HepG2 (cell line): ENCODE measurements around the gene DUS3L. TPM values are rescaled to one million over a fixed set of nuclear protein-coding genes. Genes with fewer than 3 reads are reported as not detected.

Experiments used
- ATF7-NPFF ChIP-seq: sonication (generic); formaldehyde crosslinking; IDR thresholded peaks from 2 replicates; pipeline ENCODE4 v1.8.1; 2023; ENCODE audit warnings: mild to moderate bottlenecking, low read depth, missing genetic modification reagents, moderate library complexity
- HDAC1 ChIP-seq: sonication (generic); formaldehyde crosslinking; IDR thresholded peaks from 2 replicates; pipeline ENCODE4 v1.5.1; 2020; ENCODE audit warnings: mild to moderate bottlenecking, missing genetic modification reagents
- IRX3 ChIP-seq: sonication (generic); formaldehyde crosslinking; IDR thresholded peaks from 2 replicates; pipeline ENCODE4 v1.8.1; 2023; ENCODE audit warnings: mild to moderate bottlenecking, low read depth, missing genetic modification reagents, borderline replicate concordance
- KDM3A ChIP-seq: IDR thresholded peaks from 2 replicates; pipeline ENCODE4 v1.6.1; 2018; ENCODE audit warnings: low read depth, missing compliant biosample characterization
- KDM5B ChIP-seq: sonication (generic); formaldehyde crosslinking; IDR thresholded peaks from 2 replicates; pipeline ENCODE4 v1.4.0; 2020; ENCODE audit warnings: missing genetic modification reagents, mild to moderate bottlenecking, borderline replicate concordance
- MEF2D ChIP-seq: sonication (generic); formaldehyde crosslinking; IDR thresholded peaks from 2 replicates; pipeline ENCODE4 v1.5.1; 2020; ENCODE audit warnings: mild to moderate bottlenecking, missing genetic modification reagents
- SALL2 ChIP-seq: sonication (generic); formaldehyde crosslinking; IDR thresholded peaks from 2 replicates; pipeline ENCODE4 v1.8.1; 2023; ENCODE audit warnings: mild to moderate bottlenecking, missing genetic modification reagents, inconsistent platforms
- SIN3A ChIP-seq: IDR thresholded peaks from 2 replicates; pipeline ENCODE4 v1.6.1; 2011; ENCODE audit warnings: low read depth, mild to moderate bottlenecking, control low read depth, low read length, borderline replicate concordance
- SRSF1 ChIP-seq: fragments of 200-400 bp; formaldehyde crosslinking; optimal IDR thresholded peaks from 2 replicates; pipeline ENCODE3; 2017; ENCODE audit warnings: mild to moderate bottlenecking, low read depth, low read length, moderate library complexity
- TCF7L2 ChIP-seq: IDR thresholded peaks from 2 replicates; pipeline ENCODE4 v1.6.1; 2011; ENCODE audit warnings: mild to moderate bottlenecking, low read depth, low read length, moderate library complexity
- ZC3H13 ChIP-seq: sonication (generic); formaldehyde crosslinking; IDR thresholded peaks from 2 replicates; pipeline ENCODE4 v1.8.1; 2023; ENCODE audit warnings: mild to moderate bottlenecking, missing genetic modification reagents, moderate library complexity
- ZFY ChIP-seq: sonication (generic); formaldehyde crosslinking; IDR thresholded peaks from 2 replicates; pipeline ENCODE4 v1.4.0; 2020; ENCODE audit warnings: missing genetic modification reagents
- ZMYM4 ChIP-seq: sonication (generic); formaldehyde crosslinking; IDR thresholded peaks from 2 replicates; pipeline ENCODE4 v1.8.1; 2023; ENCODE audit warnings: mild to moderate bottlenecking, missing genetic modification reagents
- ZNF263 ChIP-seq: sonication (generic); formaldehyde crosslinking; IDR thresholded peaks from 2 replicates; pipeline ENCODE4 v1.4.0; 2020; ENCODE audit warnings: missing genetic modification reagents
- ZNF605 ChIP-seq: sonication (generic); formaldehyde crosslinking; IDR thresholded peaks from 2 replicates; pipeline ENCODE4 v1.8.0; 2022; ENCODE audit warnings: mild to moderate bottlenecking, missing genetic modification reagents
- ZNF784 ChIP-seq: sonication (generic); formaldehyde crosslinking; IDR thresholded peaks from 2 replicates; pipeline ENCODE4 v1.5.1; 2020; ENCODE audit warnings: missing genetic modification reagents, mild to moderate bottlenecking, borderline replicate concordance
- ZNF839 ChIP-seq: sonication (generic); formaldehyde crosslinking; IDR thresholded peaks from 2 replicates; pipeline ENCODE4 v1.4.0; 2020; ENCODE audit warnings: missing genetic modification reagents, mild to moderate bottlenecking, borderline replicate concordance
- polyA plus RNA-seq, 8 experiments: library from polyadenylated mRNA; depleted of rRNA in 3 of 8; stranded (reverse) in 7 of 8; unstranded in 1 of 8; fragments of >200 nt; fragmentation: Illumina TruSeq in 4 of 8; extraction: Trizol in 4 of 8; gene quantifications; 2 replicates each; pipeline versions ENCODE4 v1.2.1 to v1.2.3, GENCODE V29; 2011 to 2016; ENCODE audit warnings: low read depth in 4 of 8, missing spikeins in 1 of 8, mixed read lengths in 1 of 8; ENCODE audit not compliant: insufficient read depth in 1 of 8
- total RNA-seq, 5 experiments: library from RNA; depleted of rRNA; stranded (reverse); fragments of >200 nt; fragmentation: Illumina TruSeq; extraction: Trizol; gene quantifications; 2 replicates each; pipeline ENCODE4 v1.2.3, GENCODE V29; 2016; ENCODE audit warnings: low read depth in 1 of 5
- TF ChIP-seq, protein P1 (sequence below): sonication (generic); formaldehyde crosslinking; IDR thresholded peaks from 2 replicates; pipeline ENCODE4 v1.4.0; 2020; ENCODE audit warnings: missing genetic modification reagents
- TF ChIP-seq, protein P2 (sequence below), 2 experiments: sonication (generic) in 1 of 2; formaldehyde crosslinking in 1 of 2; IDR thresholded peaks; 2 replicates each; pipeline versions ENCODE4 v1.4.0 to v1.6.1; 2018 to 2020; ENCODE audit warnings: missing genetic modification reagents in 2 of 2, borderline replicate concordance in 1 of 2, low read depth in 1 of 2, mild to moderate bottlenecking in 1 of 2, missing biosample characterization in 1 of 2
- TF ChIP-seq, protein P3 (sequence below): sonication (generic); formaldehyde crosslinking; IDR thresholded peaks from 2 replicates; pipeline ENCODE4 v1.8.1; 2023; ENCODE audit warnings: mild to moderate bottlenecking, missing genetic modification reagents
- TF ChIP-seq, protein P4 (sequence below): sonication (generic); formaldehyde crosslinking; IDR thresholded peaks from 2 replicates; pipeline ENCODE4 v1.8.0; 2022; ENCODE audit warnings: mild to moderate bottlenecking, missing genetic modification reagents, moderate library complexity

Gene DUS3L
- total and polyA plus RNA-seq, 2 of the 13 experiments (the other 11 are each of a cell fraction or from before 2014, with no cell fraction given): 13.3 to 25.1 TPM

- TF ChIP-seq MEF2D: no peak
- TF ChIP-seq HDAC1 (CRISPR knock-in tag): peak; percentile 41; the same call in 1 of the 2 replicates
- peak; percentile 72 for TF ChIP-seq SRSF1
- TF ChIP-seq ZC3H13: no peak; the same call in 1 of the 2 replicates
- TF ChIP-seq, protein P1, sequence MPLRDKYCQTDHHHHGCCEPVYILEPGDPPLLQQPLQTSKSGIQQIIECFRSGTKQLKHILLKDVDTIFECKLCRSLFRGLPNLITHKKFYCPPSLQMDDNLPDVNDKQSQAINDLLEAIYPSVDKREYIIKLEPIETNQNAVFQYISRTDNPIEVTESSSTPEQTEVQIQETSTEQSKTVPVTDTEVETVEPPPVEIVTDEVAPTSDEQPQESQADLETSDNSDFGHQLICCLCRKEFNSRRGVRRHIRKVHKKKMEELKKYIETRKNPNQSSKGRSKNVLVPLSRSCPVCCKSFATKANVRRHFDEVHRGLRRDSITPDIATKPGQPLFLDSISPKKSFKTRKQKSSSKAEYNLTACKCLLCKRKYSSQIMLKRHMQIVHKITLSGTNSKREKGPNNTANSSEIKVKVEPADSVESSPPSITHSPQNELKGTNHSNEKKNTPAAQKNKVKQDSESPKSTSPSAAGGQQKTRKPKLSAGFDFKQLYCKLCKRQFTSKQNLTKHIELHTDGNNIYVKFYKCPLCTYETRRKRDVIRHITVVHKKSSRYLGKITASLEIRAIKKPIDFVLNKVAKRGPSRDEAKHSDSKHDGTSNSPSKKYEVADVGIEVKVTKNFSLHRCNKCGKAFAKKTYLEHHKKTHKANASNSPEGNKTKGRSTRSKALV: peak; percentile 74; the same call in 1 of the 2 replicates
- peak; percentile 34; the same call in 1 of the 2 replicates for TF ChIP-seq KDM5B (CRISPR knock-in tag)
- peak; percentile 73 for TF ChIP-seq ZFY (CRISPR knock-in tag)
- TF ChIP-seq IRX3: peak; percentile 38; the same call in 1 of the 2 replicates
- TF ChIP-seq ZNF839: no peak
- TF ChIP-seq KDM3A (CRISPR knock-in tag): 0 out of 2 replicates have a peak, but pooled peaks have one; percentile 3
- TF ChIP-seq, protein P2, sequence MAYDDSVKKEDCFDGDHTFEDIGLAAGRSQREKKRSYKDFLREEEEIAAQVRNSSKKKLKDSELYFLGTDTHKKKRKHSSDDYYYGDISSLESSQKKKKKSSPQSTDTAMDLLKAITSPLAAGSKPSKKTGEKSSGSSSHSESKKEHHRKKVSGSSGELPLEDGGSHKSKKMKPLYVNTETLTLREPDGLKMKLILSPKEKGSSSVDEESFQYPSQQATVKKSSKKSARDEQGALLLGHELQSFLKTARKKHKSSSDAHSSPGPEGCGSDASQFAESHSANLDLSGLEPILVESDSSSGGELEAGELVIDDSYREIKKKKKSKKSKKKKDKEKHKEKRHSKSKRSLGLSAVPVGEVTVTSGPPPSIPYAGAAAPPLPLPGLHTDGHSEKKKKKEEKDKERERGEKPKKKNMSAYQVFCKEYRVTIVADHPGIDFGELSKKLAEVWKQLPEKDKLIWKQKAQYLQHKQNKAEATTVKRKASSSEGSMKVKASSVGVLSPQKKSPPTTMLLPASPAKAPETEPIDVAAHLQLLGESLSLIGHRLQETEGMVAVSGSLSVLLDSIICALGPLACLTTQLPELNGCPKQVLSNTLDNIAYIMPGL (CRISPR knock-in tag; IDR thresholded peaks at IDR 0.05; ENCODE audit: borderline replicate concordance in 1 of 2, low read depth in 1 of 2): peak in 1 of 2 experiments; percentile 41; a peak in 1 of 4 replicates
- 0 out of 2 replicates have a peak, but pooled peaks have one; percentile 6 for TF ChIP-seq ZNF263 (CRISPR knock-in tag)
- peak; percentile 16; the same call in 1 of the 2 replicates for TF ChIP-seq SIN3A
- TF ChIP-seq ATF7-NPFF (CRISPR knock-in tag): peak; percentile 61; the same call in 1 of the 2 replicates
- TF ChIP-seq, protein P3, sequence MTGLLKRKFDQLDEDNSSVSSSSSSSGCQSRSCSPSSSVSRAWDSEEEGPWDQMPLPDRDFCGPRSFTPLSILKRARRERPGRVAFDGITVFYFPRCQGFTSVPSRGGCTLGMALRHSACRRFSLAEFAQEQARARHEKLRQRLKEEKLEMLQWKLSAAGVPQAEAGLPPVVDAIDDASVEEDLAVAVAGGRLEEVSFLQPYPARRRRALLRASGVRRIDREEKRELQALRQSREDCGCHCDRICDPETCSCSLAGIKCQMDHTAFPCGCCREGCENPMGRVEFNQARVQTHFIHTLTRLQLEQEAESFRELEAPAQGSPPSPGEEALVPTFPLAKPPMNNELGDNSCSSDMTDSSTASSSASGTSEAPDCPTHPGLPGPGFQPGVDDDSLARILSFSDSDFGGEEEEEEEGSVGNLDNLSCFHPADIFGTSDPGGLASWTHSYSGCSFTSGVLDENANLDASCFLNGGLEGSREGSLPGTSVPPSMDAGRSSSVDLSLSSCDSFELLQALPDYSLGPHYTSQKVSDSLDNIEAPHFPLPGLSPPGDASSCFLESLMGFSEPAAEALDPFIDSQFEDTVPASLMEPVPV (CRISPR knock-in tag): peak; percentile 21; the same call in 1 of the 2 replicates
- peak; percentile 56; the same call in 1 of the 2 replicates for TF ChIP-seq ZMYM4 (CRISPR knock-in tag)
- no peak for TF ChIP-seq TCF7L2
- TF ChIP-seq ZNF784 (CRISPR knock-in tag): 0 out of 2 replicates have a peak, but pooled peaks have one; percentile 9
- TF ChIP-seq SALL2: 0 out of 2 replicates have a peak, but pooled peaks have one; percentile 16
- TF ChIP-seq, protein P4, sequence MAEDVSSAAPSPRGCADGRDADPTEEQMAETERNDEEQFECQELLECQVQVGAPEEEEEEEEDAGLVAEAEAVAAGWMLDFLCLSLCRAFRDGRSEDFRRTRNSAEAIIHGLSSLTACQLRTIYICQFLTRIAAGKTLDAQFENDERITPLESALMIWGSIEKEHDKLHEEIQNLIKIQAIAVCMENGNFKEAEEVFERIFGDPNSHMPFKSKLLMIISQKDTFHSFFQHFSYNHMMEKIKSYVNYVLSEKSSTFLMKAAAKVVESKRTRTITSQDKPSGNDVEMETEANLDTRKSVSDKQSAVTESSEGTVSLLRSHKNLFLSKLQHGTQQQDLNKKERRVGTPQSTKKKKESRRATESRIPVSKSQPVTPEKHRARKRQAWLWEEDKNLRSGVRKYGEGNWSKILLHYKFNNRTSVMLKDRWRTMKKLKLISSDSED (CRISPR knock-in tag): no peak
- peak; percentile 30; the same call in 1 of the 2 replicates for TF ChIP-seq ZNF605 (CRISPR knock-in tag)
These were observed 47.5 kb upstream of the DUS3L start (continued) for GRCh38 chr19:5838353-5839064.
